Colonic mucosa (tissue), 4 donors: Measurements from ENCODE around the gene TRAK1. TPM values are rescaled to one million over a fixed set of nuclear protein-coding genes. Genes with fewer than 3 reads are reported as not detected.

Experiments
- DNase-seq: peaks from one replicate; pipeline ENCODE4 v3.0.0-alpha.2; 2020
- H3K27ac ChIP-seq: fragments of 200-600 bp; one replicate; pipeline ENCODE4 v1.8.0; 2021
- H3K27me3 ChIP-seq: fragments of 200-600 bp; one replicate; pipeline ENCODE4 v1.8.0; 2021
- H3K36me3 ChIP-seq: fragments of 200-600 bp; one replicate; pipeline ENCODE4 v1.8.0; 2021
- H3K4me1 ChIP-seq: fragments of 200-600 bp; one replicate; pipeline ENCODE4 v1.8.0; 2021; ENCODE audit warnings: mild to moderate bottlenecking
- H3K4me3 ChIP-seq: fragments of 200-600 bp; one replicate; pipeline ENCODE4 v1.8.0; 2021
- H3K9ac ChIP-seq, 2 donors: one replicate each; pipeline ENCODE4 v1.7.0; 2013; ENCODE audit warnings: control low read depth in 2 of 2, low read depth in 2 of 2, low read length in 2 of 2
- H3K9me3 ChIP-seq: fragments of 200-600 bp; one replicate; pipeline ENCODE4 v1.8.0; 2021
- intact Hi-C: fragments of 100-400 bp; cut with DNase I; formaldehyde crosslinking; loops from one replicate; pipeline ENCODE4 v1.14.1; 2022
- total RNA-seq, 2 donors: library from RNA; stranded (reverse); fragmentation: NEBNext Ultra II Directional in 1 of 2; extraction: Animal tissue kit (Norgen Biotek cat#: 25700) in 1 of 2; gene quantifications; one replicate each; pipeline ENCODE4 v1.2.1, GENCODE V29; 2021
- TF ChIP-seq, protein P1 (sequence below): fragments of 200-600 bp; IDR thresholded peaks from one replicate; pipeline ENCODE4 v1.8.0; 2022; ENCODE audit warnings: antibody characterized with exemption, mild to moderate bottlenecking
- donor health status: healthy.
- donor health status: DM: no; HTN: no; CAD: no.
- donor health status: DM: no; HTN: no; CAD: no.

The TRAK1 gene
- total RNA-seq, 2 donors from 2014 or later, result 58.9 to 70.3 TPM

DNA sequence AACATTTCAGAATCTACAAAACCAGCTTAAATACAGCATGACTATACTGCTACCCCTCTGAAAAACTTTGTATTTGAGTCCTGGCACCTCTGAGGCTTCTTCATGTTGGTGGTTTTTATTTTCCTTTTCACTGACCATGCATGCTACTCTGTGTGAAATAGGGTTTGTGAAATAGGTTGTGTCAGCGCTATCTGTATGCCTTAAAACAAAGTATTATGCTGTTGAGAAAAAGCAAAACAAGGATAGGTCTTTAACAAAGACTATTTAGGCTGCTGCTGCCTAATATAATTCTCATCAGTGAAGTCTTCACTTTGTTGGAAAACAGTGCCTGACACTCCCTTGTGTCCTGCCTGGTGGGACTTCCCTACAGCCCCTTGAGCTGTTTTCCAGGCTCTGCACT, 28.7 kb upstream of the TRAK1 start:
- no peak overlapping the region for H3K9ac ChIP-seq
- H3K27me3 ChIP-seq, result no peaks in the 10 kb centered on the region
- no peak for DNase-seq
- intact Hi-C loops, result no loop called here
- H3K4me3 ChIP-seq, result no peak overlapping the region
- H3K36me3 ChIP-seq, result no peaks in the 10 kb centered on the region
- peak overlapping the region; percentile 42 for H3K27ac ChIP-seq
- no peaks in the 10 kb centered on the region for H3K9me3 ChIP-seq
- peaks cover 8% of the 10 kb centered on the region for H3K4me1 ChIP-seq
- TF ChIP-seq, protein P1, sequence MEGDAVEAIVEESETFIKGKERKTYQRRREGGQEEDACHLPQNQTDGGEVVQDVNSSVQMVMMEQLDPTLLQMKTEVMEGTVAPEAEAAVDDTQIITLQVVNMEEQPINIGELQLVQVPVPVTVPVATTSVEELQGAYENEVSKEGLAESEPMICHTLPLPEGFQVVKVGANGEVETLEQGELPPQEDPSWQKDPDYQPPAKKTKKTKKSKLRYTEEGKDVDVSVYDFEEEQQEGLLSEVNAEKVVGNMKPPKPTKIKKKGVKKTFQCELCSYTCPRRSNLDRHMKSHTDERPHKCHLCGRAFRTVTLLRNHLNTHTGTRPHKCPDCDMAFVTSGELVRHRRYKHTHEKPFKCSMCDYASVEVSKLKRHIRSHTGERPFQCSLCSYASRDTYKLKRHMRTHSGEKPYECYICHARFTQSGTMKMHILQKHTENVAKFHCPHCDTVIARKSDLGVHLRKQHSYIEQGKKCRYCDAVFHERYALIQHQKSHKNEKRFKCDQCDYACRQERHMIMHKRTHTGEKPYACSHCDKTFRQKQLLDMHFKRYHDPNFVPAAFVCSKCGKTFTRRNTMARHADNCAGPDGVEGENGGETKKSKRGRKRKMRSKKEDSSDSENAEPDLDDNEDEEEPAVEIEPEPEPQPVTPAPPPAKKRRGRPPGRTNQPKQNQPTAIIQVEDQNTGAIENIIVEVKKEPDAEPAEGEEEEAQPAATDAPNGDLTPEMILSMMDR, result no peak

DNA sequence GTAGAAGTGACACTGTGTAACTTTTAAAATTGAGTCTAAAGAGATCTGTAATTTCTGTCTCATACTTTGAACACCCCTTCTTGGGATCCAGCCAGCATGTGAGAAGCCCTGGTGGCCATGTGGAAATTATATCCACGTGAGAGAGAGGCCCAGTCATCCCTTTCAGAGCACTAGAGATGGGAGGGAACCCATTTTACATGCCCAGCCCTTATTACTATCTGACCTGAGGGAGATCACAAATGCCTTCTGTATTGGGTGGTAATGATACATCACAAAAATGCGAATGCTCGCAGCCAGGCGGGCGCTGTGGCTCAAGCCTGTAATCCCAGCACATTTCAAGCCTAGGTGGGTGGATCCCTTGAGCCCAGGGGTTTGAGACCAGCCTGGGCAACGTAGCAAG, 27.3 kb upstream of the TRAK1 start:
- Histone ChIP-seq H3K27ac (peak overlapping the region; percentile 15), H3K4me3 (no peak overlapping the region), H3K9ac (no peak overlapping the region), H3K36me3 (no peaks in the 10 kb centered on the region), H3K4me1 (peaks cover 8% of the 10 kb centered on the region), H3K9me3 (no peaks in the 10 kb centered on the region), H3K27me3 (no peaks in the 10 kb centered on the region)
- DNase-seq, result peak; percentile 16
- intact Hi-C loops, result no loop called here
- TF ChIP-seq, protein P1, result no peak

DNA sequence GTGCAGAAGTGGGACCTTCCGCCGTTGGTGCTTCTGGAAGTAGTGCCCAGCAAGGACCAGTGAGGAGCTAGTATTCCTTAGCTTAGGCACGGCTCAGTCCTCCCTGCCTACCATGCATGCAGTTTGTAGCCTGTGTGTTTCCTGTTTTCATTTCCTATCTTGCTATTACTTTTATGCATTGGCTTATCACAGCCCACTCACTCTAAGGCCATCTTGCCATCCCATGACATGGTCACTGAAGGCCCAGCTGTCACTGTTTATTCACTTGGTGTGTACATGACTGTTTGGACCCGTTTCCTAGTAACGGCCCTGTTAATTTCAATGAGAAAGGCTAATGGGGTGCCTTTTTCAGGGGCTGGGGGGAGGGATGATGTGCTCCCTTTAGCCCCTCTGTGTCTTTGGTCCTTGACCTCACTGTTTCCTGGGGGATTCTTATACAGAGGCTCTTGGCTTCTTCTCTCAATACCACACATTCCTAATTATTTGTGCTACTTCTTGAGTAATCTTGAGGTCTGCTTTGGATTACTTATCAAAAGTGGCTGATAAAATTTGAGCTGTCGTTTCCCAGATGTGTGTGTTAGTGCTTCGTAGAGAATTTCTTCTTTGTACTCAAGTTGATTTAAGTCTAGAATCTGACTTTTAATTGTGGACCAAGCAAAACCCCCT, 24.5 kb upstream of the TRAK1 start:
- H3K27me3 ChIP-seq, result no peaks in the 10 kb centered on the region
- H3K4me1 ChIP-seq, result peaks cover 17% of the 10 kb centered on the region
- no peak overlapping the region for H3K4me3 ChIP-seq
- DNase-seq, result no peak
- no peaks in the 10 kb centered on the region for H3K9me3 ChIP-seq
- no peaks in the 10 kb centered on the region for H3K36me3 ChIP-seq
- H3K27ac ChIP-seq, result peak overlapping the region; percentile 8
- H3K9ac ChIP-seq, result no peak overlapping the region
- TF ChIP-seq, protein P1, result no peak
- intact Hi-C loops, result no loop called here

DNA sequence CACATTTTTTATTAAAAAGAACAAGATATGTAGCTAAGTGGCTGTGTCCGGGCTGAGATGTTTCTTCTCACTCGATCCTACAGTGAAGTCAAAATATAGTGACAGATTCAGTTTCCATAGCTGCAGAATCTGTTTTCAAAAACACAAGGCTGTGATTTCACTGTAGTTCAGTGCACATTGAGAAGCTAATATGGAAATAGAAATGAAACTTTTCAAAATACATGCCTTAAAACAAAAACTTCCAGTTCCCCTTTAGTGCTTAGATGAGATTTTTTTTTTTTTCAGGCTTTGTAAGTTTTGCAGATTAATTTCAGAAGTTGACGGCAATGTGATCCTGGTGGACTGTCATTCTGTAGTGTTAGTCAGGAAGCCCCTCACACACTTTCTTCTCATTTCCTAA, 23.8 kb upstream of the TRAK1 start:
- DNase-seq, result no peak
- Histone ChIP-seq H3K27me3 (no peaks in the 10 kb centered on the region), H3K4me1 (peaks cover 24% of the 10 kb centered on the region), H3K36me3 (no peaks in the 10 kb centered on the region), H3K4me3 (no peak overlapping the region), H3K9ac (no peak overlapping the region), H3K9me3 (no peaks in the 10 kb centered on the region), H3K27ac (peak overlapping the region; percentile 8)
- TF ChIP-seq, protein P1, result no peak
- intact Hi-C loops, result no loop called here

DNA sequence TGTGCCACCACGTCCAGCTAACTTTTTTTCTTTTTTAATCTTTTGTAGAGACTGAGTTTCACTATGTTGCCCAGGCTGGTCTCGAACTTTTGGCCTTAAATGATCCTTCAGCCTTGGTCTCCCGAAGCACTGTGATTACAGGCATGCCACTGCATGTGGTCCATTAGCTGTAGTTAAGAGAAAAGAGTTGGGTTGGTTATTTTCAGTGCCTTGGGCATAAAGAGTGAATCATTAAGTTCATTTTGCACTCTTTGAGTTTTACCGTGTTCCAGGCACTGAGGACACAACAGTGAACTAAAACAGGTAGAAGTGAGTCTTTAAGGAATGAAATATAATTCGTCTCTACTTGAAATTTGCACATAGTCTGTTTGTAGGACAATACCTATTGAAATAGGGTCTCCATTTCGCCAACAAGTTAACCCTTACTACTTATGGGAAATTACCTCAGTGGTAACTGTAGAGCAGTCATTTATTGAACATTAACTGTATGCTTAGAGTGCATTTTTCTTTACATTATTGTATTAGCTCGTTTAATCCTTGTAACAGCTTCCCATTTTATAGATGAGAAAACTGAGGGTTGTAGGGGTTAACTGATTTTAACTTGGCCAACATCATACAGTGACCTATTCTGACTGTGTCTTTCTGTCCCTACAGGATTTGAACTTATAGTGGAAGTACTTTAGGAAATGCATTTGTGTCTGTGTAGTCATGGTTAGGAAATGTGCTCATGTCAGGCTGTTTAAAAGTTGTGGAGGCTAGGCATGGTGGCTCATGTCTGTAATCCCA, 22.7 kb upstream of the TRAK1 start:
- no peaks in the 10 kb centered on the region for H3K36me3 ChIP-seq
- intact Hi-C loops, result no loop called here
- no peak overlapping the region for H3K4me3 ChIP-seq
- peaks cover 31% of the 10 kb centered on the region for H3K4me1 ChIP-seq
- no peak for DNase-seq
- H3K9ac ChIP-seq, result no peak overlapping the region
- H3K9me3 ChIP-seq, result no peaks in the 10 kb centered on the region
- H3K27ac ChIP-seq, result no peak overlapping the region
- TF ChIP-seq, protein P1, result no peak
- no peaks in the 10 kb centered on the region for H3K27me3 ChIP-seq
